GM19463 (cell line): Measurements from ENCODE around the gene PCDH15.
"Not testable (repeated sequence)": the region's sequence is repeated elsewhere in the genome, so short reads cannot be mapped to it uniquely, and the experiment has no call there.

Experiments
- ATAC-seq: cut with Tn5 transposase; IDR thresholded peaks from one replicate; pipeline ENCODE4 v1.9.1; 2021; ENCODE audit warnings: mild to moderate bottlenecking, moderate library complexity; ENCODE audit not compliant: unreplicated experiment

The PCDH15 gene

GRCh38 chr10:54009672-54010071 is 791.4 kb downstream of the PCDH15 start:
- no peak for ATAC-seq

GRCh38 chr10:54002077-54002476 is 799.0 kb downstream of the PCDH15 start:
- ATAC-seq, result no peak

GRCh38 chr10:53997953-53998352 is 803.1 kb downstream of the PCDH15 start:
- ATAC-seq, result no peak

GRCh38 chr10:53990799-53991238 is 810.2 kb downstream of the PCDH15 start:
- ATAC-seq, result no peak

GRCh38 chr10:53983431-53983830 is 817.6 kb downstream of the PCDH15 start:
- ATAC-seq, result no peak

- no peak for ATAC-seq
Observed at GRCh38 chr10:53980210-53980609, 820.8 kb downstream of the PCDH15 start.

GRCh38 chr10:53978301-53978700 is 822.7 kb downstream of the PCDH15 start:
- ATAC-seq, result no peak

GRCh38 chr10:53977267-53977666 is 823.8 kb downstream of the PCDH15 start:
- ATAC-seq, result no peak

- ATAC-seq, result no peak
Observed at GRCh38 chr10:53957401-53957800, 843.6 kb downstream of the PCDH15 start.

GRCh38 chr10:53955091-53955490 is 845.9 kb downstream of the PCDH15 start:
- ATAC-seq, result no peak

- ATAC-seq, result no peak
Observed at GRCh38 chr10:53952698-53953630, 848.1 kb downstream of the PCDH15 start.

GRCh38 chr10:53939654-53940053 is 861.4 kb downstream of the PCDH15 start:
- no peak for ATAC-seq

GRCh38 chr10:53930648-53931047 is 870.4 kb downstream of the PCDH15 start:
- ATAC-seq, result no peak

- ATAC-seq, result not testable (repeated sequence)
Observed at GRCh38 chr10:53924051-53924700, 876.9 kb downstream of the PCDH15 start.

GRCh38 chr10:53918755-53919154 is 882.3 kb downstream of the PCDH15 start:
- ATAC-seq, result no peak

GRCh38 chr10:53909791-53910190 is 891.2 kb downstream of the PCDH15 start:
- no peak for ATAC-seq

GRCh38 chr10:53904506-53905241 is 896.4 kb downstream of the PCDH15 start:
- no peak for ATAC-seq

- ATAC-seq, result no peak
Observed at GRCh38 chr10:53903756-53904155, 897.3 kb downstream of the PCDH15 start.

- no peak for ATAC-seq
Observed at GRCh38 chr10:53899463-53900160, 901.4 kb downstream of the PCDH15 start.

- ATAC-seq, result no peak
Observed at GRCh38 chr10:53898532-53898931, 902.5 kb downstream of the PCDH15 start.

- no peak for ATAC-seq
Observed at GRCh38 chr10:53894145-53894544, 906.9 kb downstream of the PCDH15 start.
